HFFc6 (cell line): ENCODE results near the gene TENM4. TPM values are rescaled to one million over a fixed set of nuclear protein-coding genes. Genes with fewer than 3 reads are reported as not detected.

Experiments
- DNase-seq: peaks from one replicate; pipeline ENCODE4 v3.0.0-alpha.2; 2018
- H3K27ac Mint-ChIP-seq: 2 replicates; pipeline ENCODE4 v1.8.0; 2020; ENCODE audit warnings: mild to moderate bottlenecking, mixed read lengths
- H3K27me3 Mint-ChIP-seq: 2 replicates; pipeline ENCODE4 v1.8.0; 2021; ENCODE audit warnings: mild to moderate bottlenecking, moderate library complexity, mixed read lengths; ENCODE audit not compliant: insufficient read depth
- H3K36me3 Mint-ChIP-seq: 2 replicates; pipeline ENCODE4 v1.8.0; 2021; ENCODE audit warnings: low read depth, mixed read lengths
- H3K4me1 Mint-ChIP-seq: 2 replicates; pipeline ENCODE4 v1.8.0; 2020; ENCODE audit warnings: low read depth, mixed read lengths
- H3K4me3 Mint-ChIP-seq: 2 replicates; pipeline ENCODE4 v1.8.0; 2020; ENCODE audit warnings: mild to moderate bottlenecking, moderate library complexity, mixed read lengths
- H3K9me3 Mint-ChIP-seq: 2 replicates; pipeline ENCODE4 v1.8.0; 2020; ENCODE audit warnings: mild to moderate bottlenecking, mixed read lengths
- total RNA-seq, 6 experiments: library from RNA; stranded (reverse); fragmentation: NEBNext Ultra II Directional; extraction: Animal tissue kit (Norgen Biotek cat#: 25700); gene quantifications; 2 replicates in 1 of 6; 3 replicates in 5 of 6; pipeline ENCODE4 v1.2.3, GENCODE V29; 2021
- TF ChIP-seq, protein P1 (sequence below): fragments of 200-600 bp; sonication (generic); IDR thresholded peaks from 2 replicates; pipeline ENCODE4 v1.5.0; 2021; ENCODE audit warnings: antibody characterized with exemption, mild to moderate bottlenecking

The TENM4 gene
- total RNA-seq, 6 experiments from 2014 or later = 20.9 to 45.5 (median 26.5) TPM

DNA sequence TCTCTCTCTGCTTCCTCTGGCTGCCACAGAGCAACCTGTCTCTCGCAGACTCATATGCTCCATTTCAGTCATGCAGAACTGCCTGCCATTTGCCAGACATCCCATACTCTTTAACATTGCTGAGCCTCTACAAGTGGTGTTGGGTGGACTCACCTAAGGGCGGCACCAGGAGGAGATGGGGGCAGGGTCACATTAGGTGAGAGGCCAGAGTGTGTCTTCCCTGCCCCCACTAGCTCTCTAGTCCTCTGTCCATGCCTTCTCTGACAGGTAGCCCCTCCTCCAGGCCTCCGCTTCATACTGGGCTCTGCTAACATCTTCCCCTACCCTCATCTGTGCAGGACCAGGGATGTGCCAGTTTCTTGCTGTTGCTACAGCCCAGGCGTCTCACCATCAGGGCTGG, 366.3 kb downstream of the TENM4 start:
- DNase-seq = no peak
- Mint-ChIP-seq H3K27ac (no peak overlapping the region), H3K9me3 (no peaks in the 10 kb centered on the region), H3K4me1 (peaks cover 19% of the 10 kb centered on the region), H3K4me3 (no peak overlapping the region), H3K36me3 (peaks cover 11% of the 10 kb centered on the region), H3K27me3 (no peaks in the 10 kb centered on the region; the same call in none of the 2 replicates)
- TF ChIP-seq, protein P1, sequence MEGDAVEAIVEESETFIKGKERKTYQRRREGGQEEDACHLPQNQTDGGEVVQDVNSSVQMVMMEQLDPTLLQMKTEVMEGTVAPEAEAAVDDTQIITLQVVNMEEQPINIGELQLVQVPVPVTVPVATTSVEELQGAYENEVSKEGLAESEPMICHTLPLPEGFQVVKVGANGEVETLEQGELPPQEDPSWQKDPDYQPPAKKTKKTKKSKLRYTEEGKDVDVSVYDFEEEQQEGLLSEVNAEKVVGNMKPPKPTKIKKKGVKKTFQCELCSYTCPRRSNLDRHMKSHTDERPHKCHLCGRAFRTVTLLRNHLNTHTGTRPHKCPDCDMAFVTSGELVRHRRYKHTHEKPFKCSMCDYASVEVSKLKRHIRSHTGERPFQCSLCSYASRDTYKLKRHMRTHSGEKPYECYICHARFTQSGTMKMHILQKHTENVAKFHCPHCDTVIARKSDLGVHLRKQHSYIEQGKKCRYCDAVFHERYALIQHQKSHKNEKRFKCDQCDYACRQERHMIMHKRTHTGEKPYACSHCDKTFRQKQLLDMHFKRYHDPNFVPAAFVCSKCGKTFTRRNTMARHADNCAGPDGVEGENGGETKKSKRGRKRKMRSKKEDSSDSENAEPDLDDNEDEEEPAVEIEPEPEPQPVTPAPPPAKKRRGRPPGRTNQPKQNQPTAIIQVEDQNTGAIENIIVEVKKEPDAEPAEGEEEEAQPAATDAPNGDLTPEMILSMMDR = no peak

DNA sequence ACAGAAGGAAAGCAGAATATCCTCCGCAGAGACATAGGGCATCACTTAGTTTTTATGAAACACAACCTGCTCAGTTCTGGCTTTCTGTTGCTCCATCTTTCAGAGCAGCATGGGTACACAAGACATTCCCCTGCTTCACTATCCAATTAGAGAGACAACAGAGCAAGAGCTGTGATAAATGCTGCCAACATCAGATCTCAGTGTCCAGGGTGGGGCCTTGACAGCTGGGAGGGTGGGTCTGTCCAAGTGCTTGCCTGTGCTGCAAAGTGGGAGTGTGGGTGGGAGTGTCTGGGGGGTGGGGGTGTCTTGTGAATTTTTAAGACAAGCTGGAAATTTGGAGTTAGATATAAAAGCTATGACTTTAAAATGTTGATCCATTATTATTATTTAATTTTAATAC, 369.6 kb downstream of the TENM4 start:
- no peaks in the 10 kb centered on the region for H3K4me1 Mint-ChIP-seq
- no peak overlapping the region for H3K27ac Mint-ChIP-seq
- H3K36me3 Mint-ChIP-seq = peaks cover 10% of the 10 kb centered on the region
- no peaks in the 10 kb centered on the region; the same call in none of the 2 replicates for H3K27me3 Mint-ChIP-seq
- DNase-seq = no peak
- TF ChIP-seq, protein P1 = no peak
- H3K9me3 Mint-ChIP-seq = no peaks in the 10 kb centered on the region
- H3K4me3 Mint-ChIP-seq = no peak overlapping the region

DNA sequence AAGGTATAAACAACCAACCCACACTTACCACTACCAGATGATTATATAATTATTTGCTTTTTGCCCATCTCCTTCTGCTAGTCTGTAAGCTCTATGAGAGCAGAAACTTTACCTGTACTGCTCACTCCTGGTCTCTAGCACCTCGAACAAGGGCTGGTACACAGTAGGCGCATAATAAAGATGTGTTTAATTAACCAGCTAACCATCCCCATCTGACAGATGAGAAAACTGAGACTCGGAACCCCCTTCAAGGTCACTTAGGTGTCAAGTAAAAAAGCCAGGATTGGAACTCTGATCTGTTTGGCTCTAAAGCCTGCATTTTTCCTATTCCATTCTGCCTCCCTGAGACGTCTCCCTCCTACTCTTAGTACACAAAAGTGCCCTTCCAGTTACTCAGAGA, 370.3 kb downstream of the TENM4 start:
- no peak for DNase-seq
- Mint-ChIP-seq H3K27ac (no peak overlapping the region), H3K4me1 (no peaks in the 10 kb centered on the region), H3K36me3 (peaks cover 8% of the 10 kb centered on the region), H3K9me3 (no peaks in the 10 kb centered on the region), H3K4me3 (no peak overlapping the region), H3K27me3 (no peaks in the 10 kb centered on the region; the same call in none of the 2 replicates)
- TF ChIP-seq, protein P1 = no peak

DNA sequence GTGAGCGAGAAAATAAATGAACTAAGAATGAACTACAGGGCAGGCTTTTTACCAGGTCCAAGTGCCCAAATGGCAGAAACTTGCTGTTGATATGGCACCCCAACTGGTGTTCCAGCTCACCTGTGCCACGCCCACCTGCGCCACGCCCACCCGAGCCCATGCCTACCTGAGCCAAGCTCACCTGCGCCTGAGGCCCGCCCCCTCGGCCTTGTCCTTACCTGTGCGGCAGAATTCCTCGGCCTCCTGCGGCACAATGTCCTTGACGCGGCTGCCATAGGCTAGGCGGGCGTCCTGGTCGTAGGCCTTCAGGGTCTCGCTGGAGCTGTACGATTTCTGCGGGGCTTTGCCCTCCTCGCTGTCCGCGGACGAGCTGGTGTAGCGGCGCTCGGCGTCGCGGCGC, 371.3 kb downstream of the TENM4 start:
- Mint-ChIP-seq H3K4me3 (no peak overlapping the region), H3K27ac (no peak overlapping the region), H3K4me1 (no peaks in the 10 kb centered on the region), H3K27me3 (no peaks in the 10 kb centered on the region; the same call in none of the 2 replicates), H3K9me3 (no peaks in the 10 kb centered on the region), H3K36me3 (peaks cover 8% of the 10 kb centered on the region)
- TF ChIP-seq, protein P1 = no peak
- DNase-seq = no peak

DNA sequence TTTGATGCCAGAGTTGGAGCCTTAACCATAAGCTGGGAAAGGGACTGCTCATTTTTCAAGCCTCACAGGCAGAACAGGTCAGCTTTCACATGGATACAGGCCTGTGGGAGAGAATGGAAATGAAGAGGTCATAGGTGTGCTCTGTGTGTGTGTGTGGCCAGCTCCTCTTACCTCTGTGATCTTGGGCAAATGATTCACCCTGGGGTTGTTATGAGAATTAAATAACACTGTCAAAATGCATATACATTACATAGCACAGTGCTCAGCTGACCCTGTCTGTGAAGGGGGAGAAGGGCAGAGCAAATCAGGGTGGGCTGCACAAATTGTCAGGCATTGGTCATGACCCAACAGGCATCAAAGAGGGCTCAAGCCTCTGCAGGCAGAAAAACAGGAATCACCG, 372.5 kb downstream of the TENM4 start:
- Mint-ChIP-seq H3K4me3 (no peak overlapping the region), H3K9me3 (no peaks in the 10 kb centered on the region), H3K36me3 (peaks cover 8% of the 10 kb centered on the region), H3K27ac (no peak overlapping the region), H3K4me1 (no peaks in the 10 kb centered on the region), H3K27me3 (no peaks in the 10 kb centered on the region; the same call in none of the 2 replicates)
- TF ChIP-seq, protein P1 = no peak
- no peak for DNase-seq

DNA sequence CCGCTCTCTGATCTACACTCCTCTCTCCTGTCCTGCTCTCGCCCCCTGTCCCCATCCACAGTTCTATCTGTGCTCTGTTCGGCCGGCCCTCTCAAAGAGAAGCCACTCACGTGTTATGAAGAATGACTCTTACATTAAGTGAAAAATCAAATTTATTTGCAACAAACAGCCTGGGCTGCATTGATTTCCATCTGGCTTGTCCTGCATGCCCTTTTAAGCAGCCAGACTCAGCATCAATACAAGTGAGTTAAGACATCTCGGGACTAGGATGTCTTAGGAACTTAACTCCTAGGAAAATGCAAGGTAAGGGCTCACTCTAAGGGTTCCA, 373.5 kb downstream of the TENM4 start:
- no peaks in the 10 kb centered on the region for H3K4me1 Mint-ChIP-seq
- H3K27me3 Mint-ChIP-seq = no peaks in the 10 kb centered on the region; the same call in none of the 2 replicates
- no peak for DNase-seq
- H3K4me3 Mint-ChIP-seq = no peak overlapping the region
- TF ChIP-seq, protein P1 = no peak
- no peak overlapping the region for H3K27ac Mint-ChIP-seq
- H3K36me3 Mint-ChIP-seq = peaks cover 8% of the 10 kb centered on the region
- no peaks in the 10 kb centered on the region for H3K9me3 Mint-ChIP-seq
